Activated T-helper 1 cell treated with Interleukin-2 at 50 U/mL for 16 hours (primary cell): ENCODE data around the gene DDAH2.
"Not testable (repeated sequence)": the region's sequence is repeated elsewhere in the genome, so short reads cannot be mapped to it uniquely, and the experiment has no call there.

Experiments
- DNase-seq: peaks from one replicate; pipeline ENCODE4 v3.0.0-alpha.2; 2020; ENCODE audit warnings: low read depth

The DDAH2 gene

GRCh38 chr6:31713465-31713864 is 15.6 kb downstream of the DDAH2 start:
- DNase-seq, result no peak

- no peak for DNase-seq
These were observed 16.8 kb downstream of the DDAH2 start for GRCh38 chr6:31712296-31712695.

- no peak for DNase-seq
These were observed 17.9 kb downstream of the DDAH2 start for GRCh38 chr6:31711233-31711632.

- DNase-seq, result no peak
These were observed 18.4 kb downstream of the DDAH2 start for GRCh38 chr6:31710523-31711219.

GRCh38 chr6:31709157-31709556 is 19.9 kb downstream of the DDAH2 start:
- DNase-seq, result not testable (repeated sequence)

- no peak for DNase-seq
These were observed 20.9 kb downstream of the DDAH2 start for GRCh38 chr6:31708224-31708623.

- no peak for DNase-seq
These were observed 21.4 kb downstream of the DDAH2 start for GRCh38 chr6:31707701-31708100.

GRCh38 chr6:31706599-31706998 is 22.5 kb downstream of the DDAH2 start, which contains the start of gene LY6G6F:
Gene LY6G6F (plus strand): TSS chr6:31706866. CDS start chr6:31706907, 41 bp downstream.
- no peak for DNase-seq

GRCh38 chr6:31705931-31706330 is 23.2 kb downstream of the DDAH2 start:
- no peak for DNase-seq

- peak; percentile 93 for DNase-seq
These were observed 26.0 kb downstream of the DDAH2 start, which contains the start of gene ABHD16A for GRCh38 chr6:31702819-31703716. Gene ABHD16A (minus strand): TSS chr6:31703324. CDS start chr6:31703281, 43 bp downstream.

- no peak for DNase-seq
These were observed 26.7 kb downstream of the DDAH2 start for GRCh38 chr6:31702405-31702818.

- DNase-seq, result no peak
These were observed 27.3 kb downstream of the DDAH2 start for GRCh38 chr6:31701666-31702404.

GRCh38 chr6:31700740-31701401 is 28.2 kb downstream of the DDAH2 start:
- no peak for DNase-seq

- no peak for DNase-seq
These were observed 31.5 kb downstream of the DDAH2 start for GRCh38 chr6:31697555-31697954.

- no peak for DNase-seq
These were observed 35.6 kb downstream of the DDAH2 start for GRCh38 chr6:31693535-31693934.

- DNase-seq, result no peak
These were observed 36.2 kb downstream of the DDAH2 start for GRCh38 chr6:31692886-31693285.

- DNase-seq, result no peak
These were observed 36.7 kb downstream of the DDAH2 start for GRCh38 chr6:31692353-31692752.

- no peak for DNase-seq
These were observed 37.5 kb downstream of the DDAH2 start for GRCh38 chr6:31691564-31692108.

- no peak for DNase-seq
These were observed 38.0 kb downstream of the DDAH2 start for GRCh38 chr6:31691078-31691463.

- no peak for DNase-seq
These were observed 38.6 kb downstream of the DDAH2 start for GRCh38 chr6:31690231-31691077.
